Measurements from ENCODE around the gene GRIPAP1. TPM values are rescaled to one million over a fixed set of nuclear protein-coding genes. Genes with fewer than 3 reads are reported as not detected.
A peak's percentile ranks its signal among the peaks of the same experiment; 100 is the strongest.

The GRIPAP1 gene
- total RNA-seq, 1 donor from 2014 or later: 43.4 TPM

GRCh38 chrX:48935301-48935670 lies 66.8 kb downstream of the GRIPAP1 start:
- Histone ChIP-seq H4K20me1 (ENCODE audit: insufficient read depth, low read length) (peaks cover 44% of the 10 kb centered on the region), H3K4me1 (ENCODE audit: insufficient read depth, low read length) (peaks cover 12% of the 10 kb centered on the region), H3K9me3 (ENCODE audit: insufficient read depth, low read depth, low read length) (no peaks in the 10 kb centered on the region), H3K36me3 (ENCODE audit: insufficient read depth, low read length) (peaks cover 10% of the 10 kb centered on the region), H3K27me3 (ENCODE audit: insufficient read depth, low read length) (no peaks in the 10 kb centered on the region), H3K4me3 (ENCODE audit: insufficient read depth, low read depth, low read length) (no peak overlapping the region), H3K9ac (ENCODE audit: low read length) (no peak overlapping the region), H3K4me2 (ENCODE audit: low read length) (no peak overlapping the region), H3K27ac (ENCODE audit: low read depth, low read length) (no peak overlapping the region), H2AFZ (ENCODE audit: low read depth, low read length) (no peak overlapping the region), H3K79me2 (ENCODE audit: insufficient read depth, low read length) (peaks cover 26% of the 10 kb centered on the region)
- Mint-ChIP-seq H3K4me3 (ENCODE audit: unreplicated experiment) (no peak overlapping the region), H3K27ac (ENCODE audit: unreplicated experiment) (no peak overlapping the region), H3K4me1 (ENCODE audit: low read depth, unreplicated experiment) (peaks cover 4% of the 10 kb centered on the region), H3K9me3 (ENCODE audit: unreplicated experiment) (no peaks in the 10 kb centered on the region), H3K27me3 (ENCODE audit: low read depth, unreplicated experiment) (no peaks in the 10 kb centered on the region), H3K36me3 (ENCODE audit: low read depth, unreplicated experiment) (no peaks in the 10 kb centered on the region)
- DNase-seq (ENCODE audit: low read depth) (no peak), FAIRE-seq (no peak)
- no peak for TF ChIP-seq EZH2 (IDR thresholded peaks at IDR 0.05; ENCODE audit: insufficient read depth, low read length)
- TF ChIP-seq, protein P1, sequence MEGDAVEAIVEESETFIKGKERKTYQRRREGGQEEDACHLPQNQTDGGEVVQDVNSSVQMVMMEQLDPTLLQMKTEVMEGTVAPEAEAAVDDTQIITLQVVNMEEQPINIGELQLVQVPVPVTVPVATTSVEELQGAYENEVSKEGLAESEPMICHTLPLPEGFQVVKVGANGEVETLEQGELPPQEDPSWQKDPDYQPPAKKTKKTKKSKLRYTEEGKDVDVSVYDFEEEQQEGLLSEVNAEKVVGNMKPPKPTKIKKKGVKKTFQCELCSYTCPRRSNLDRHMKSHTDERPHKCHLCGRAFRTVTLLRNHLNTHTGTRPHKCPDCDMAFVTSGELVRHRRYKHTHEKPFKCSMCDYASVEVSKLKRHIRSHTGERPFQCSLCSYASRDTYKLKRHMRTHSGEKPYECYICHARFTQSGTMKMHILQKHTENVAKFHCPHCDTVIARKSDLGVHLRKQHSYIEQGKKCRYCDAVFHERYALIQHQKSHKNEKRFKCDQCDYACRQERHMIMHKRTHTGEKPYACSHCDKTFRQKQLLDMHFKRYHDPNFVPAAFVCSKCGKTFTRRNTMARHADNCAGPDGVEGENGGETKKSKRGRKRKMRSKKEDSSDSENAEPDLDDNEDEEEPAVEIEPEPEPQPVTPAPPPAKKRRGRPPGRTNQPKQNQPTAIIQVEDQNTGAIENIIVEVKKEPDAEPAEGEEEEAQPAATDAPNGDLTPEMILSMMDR (IDR thresholded peaks at IDR 0.05; ENCODE audit: insufficient read depth, low read depth, low read length): no peak

DNA sequence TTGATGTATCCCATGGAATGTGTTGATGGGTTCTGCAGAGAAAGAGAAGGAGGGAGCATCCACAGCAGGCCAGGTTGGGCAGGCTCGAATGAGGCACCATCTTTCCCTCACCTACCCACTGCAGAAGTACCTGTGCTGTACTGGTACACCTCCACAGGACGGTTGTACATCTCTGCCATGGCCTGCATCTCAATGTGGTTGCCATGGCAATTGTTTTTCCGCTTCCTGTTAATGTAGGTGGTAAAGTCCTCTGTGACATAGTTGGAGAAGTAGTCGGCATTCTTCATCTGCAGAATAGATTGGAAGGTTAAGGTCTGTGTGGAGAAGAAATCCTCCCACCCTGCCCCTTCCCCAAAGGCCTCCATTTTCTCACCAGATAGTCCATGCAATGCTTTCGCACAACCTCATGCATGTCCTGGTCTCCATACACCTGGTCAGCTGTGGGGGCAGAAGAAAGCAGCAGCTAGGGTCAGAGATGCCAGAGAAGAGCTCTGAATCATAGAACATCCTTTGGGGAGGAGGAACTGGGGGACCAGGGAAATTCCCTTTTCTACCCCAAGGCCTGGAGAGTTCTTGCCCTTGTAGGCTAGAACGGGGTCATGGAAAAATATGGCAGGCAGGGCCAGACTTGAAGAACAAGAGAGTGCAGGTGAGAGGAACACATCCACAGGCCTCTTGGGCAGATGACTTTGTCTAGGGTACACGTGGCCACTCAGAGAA lies 67.3 kb downstream of the GRIPAP1 start:
- H3K79me2 ChIP-seq (ENCODE audit: insufficient read depth, low read length): peaks cover 21% of the 10 kb centered on the region
- peak; percentile 72 for FAIRE-seq
- H3K9me3 ChIP-seq (ENCODE audit: insufficient read depth, low read depth, low read length): no peaks in the 10 kb centered on the region
- H3K4me3 Mint-ChIP-seq (ENCODE audit: unreplicated experiment): no peak overlapping the region
- H3K27me3 Mint-ChIP-seq (ENCODE audit: low read depth, unreplicated experiment): no peaks in the 10 kb centered on the region
- H3K27ac Mint-ChIP-seq (ENCODE audit: unreplicated experiment): no peak overlapping the region
- peaks cover 39% of the 10 kb centered on the region for H4K20me1 ChIP-seq (ENCODE audit: insufficient read depth, low read length)
- H3K9me3 Mint-ChIP-seq (ENCODE audit: unreplicated experiment): no peaks in the 10 kb centered on the region
- no peak overlapping the region for H3K9ac ChIP-seq (ENCODE audit: low read length)
- no peaks in the 10 kb centered on the region for H3K36me3 Mint-ChIP-seq (ENCODE audit: low read depth, unreplicated experiment)
- no peaks in the 10 kb centered on the region for H3K27me3 ChIP-seq (ENCODE audit: insufficient read depth, low read length)
- peaks cover 4% of the 10 kb centered on the region for H3K4me1 Mint-ChIP-seq (ENCODE audit: low read depth, unreplicated experiment)
- no peak overlapping the region for H3K4me3 ChIP-seq (ENCODE audit: insufficient read depth, low read depth, low read length)
- H3K27ac ChIP-seq (ENCODE audit: low read depth, low read length): no peak overlapping the region
- DNase-seq (ENCODE audit: low read depth): no peak
- TF ChIP-seq, protein P1 (IDR thresholded peaks at IDR 0.05; ENCODE audit: insufficient read depth, low read depth, low read length): no peak
- no peak for TF ChIP-seq EZH2 (IDR thresholded peaks at IDR 0.05; ENCODE audit: insufficient read depth, low read length)
- H3K36me3 ChIP-seq (ENCODE audit: insufficient read depth, low read length): peaks cover 10% of the 10 kb centered on the region
- no peak overlapping the region for H3K4me2 ChIP-seq (ENCODE audit: low read length)
- H2AFZ ChIP-seq (ENCODE audit: low read depth, low read length): no peak overlapping the region
- peaks cover 12% of the 10 kb centered on the region for H3K4me1 ChIP-seq (ENCODE audit: insufficient read depth, low read length)

DNA sequence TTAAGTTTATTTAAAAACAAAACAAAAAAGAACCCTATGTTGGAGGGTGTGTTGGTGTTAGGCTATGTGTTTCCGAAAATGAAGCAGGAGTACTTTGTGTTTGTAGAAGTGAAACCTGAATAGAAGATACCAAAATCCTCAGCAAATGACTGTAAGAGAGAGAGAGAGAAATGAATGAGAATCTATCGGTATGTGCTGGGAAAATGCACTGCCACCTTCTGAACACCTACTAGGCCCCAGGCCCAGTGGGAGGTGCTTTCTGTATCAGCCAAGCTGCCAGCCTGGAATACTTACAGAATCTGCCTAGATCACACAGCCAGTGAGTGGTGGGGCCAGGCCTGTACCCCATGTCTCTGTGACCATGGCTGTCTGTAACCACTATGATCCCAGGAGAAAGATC lies 68.3 kb downstream of the GRIPAP1 start:
- H2AFZ ChIP-seq (ENCODE audit: low read depth, low read length): no peak overlapping the region
- peaks cover 4% of the 10 kb centered on the region for H3K4me1 Mint-ChIP-seq (ENCODE audit: low read depth, unreplicated experiment)
- H3K27me3 Mint-ChIP-seq (ENCODE audit: low read depth, unreplicated experiment): no peaks in the 10 kb centered on the region
- no peak overlapping the region for H3K4me3 ChIP-seq (ENCODE audit: insufficient read depth, low read depth, low read length)
- FAIRE-seq (no peak), DNase-seq (ENCODE audit: low read depth) (no peak)
- no peaks in the 10 kb centered on the region for H3K9me3 Mint-ChIP-seq (ENCODE audit: unreplicated experiment)
- H3K27me3 ChIP-seq (ENCODE audit: insufficient read depth, low read length): no peaks in the 10 kb centered on the region
- TF ChIP-seq, protein P1 (IDR thresholded peaks at IDR 0.05; ENCODE audit: insufficient read depth, low read depth, low read length): no peak
- TF ChIP-seq EZH2 (IDR thresholded peaks at IDR 0.05; ENCODE audit: insufficient read depth, low read length): no peak
- H3K4me1 ChIP-seq (ENCODE audit: insufficient read depth, low read length): peaks cover 12% of the 10 kb centered on the region
- no peak overlapping the region for H3K27ac Mint-ChIP-seq (ENCODE audit: unreplicated experiment)
- H3K27ac ChIP-seq (ENCODE audit: low read depth, low read length): no peak overlapping the region
- H3K36me3 ChIP-seq (ENCODE audit: insufficient read depth, low read length): peaks cover 10% of the 10 kb centered on the region
- no peaks in the 10 kb centered on the region for H3K9me3 ChIP-seq (ENCODE audit: insufficient read depth, low read depth, low read length)
- peaks cover 11% of the 10 kb centered on the region for H3K79me2 ChIP-seq (ENCODE audit: insufficient read depth, low read length)
- H4K20me1 ChIP-seq (ENCODE audit: insufficient read depth, low read length): peaks cover 29% of the 10 kb centered on the region
- H3K4me3 Mint-ChIP-seq (ENCODE audit: unreplicated experiment): no peak overlapping the region
- H3K4me2 ChIP-seq (ENCODE audit: low read length): no peak overlapping the region
- no peak overlapping the region for H3K9ac ChIP-seq (ENCODE audit: low read length)
- H3K36me3 Mint-ChIP-seq (ENCODE audit: low read depth, unreplicated experiment): no peaks in the 10 kb centered on the region

Measured in astrocyte (in vitro differentiated cells and primary cell).